A673 (cell line): ENCODE measurements around the gene DPEP3.

Source experiments
- CTCF ChIP-seq: fragments of 300-800, 200-600 bp; sonication (generic); conservative IDR thresholded peaks from 2 replicates; pipeline ENCODE4 v1.5.1; 2017; ENCODE audit warnings: low read depth, mild to moderate bottlenecking, antibody characterized with exemption, low read length, moderate library complexity, mixed read lengths
- EZH2 ChIP-seq: fragments of 200-600 bp; sonication (generic); IDR thresholded peaks from 2 replicates; pipeline ENCODE4 v1.6.1; 2017; ENCODE audit warnings: borderline replicate concordance, low read depth, mild to moderate bottlenecking, mixed read lengths, antibody characterized with exemption, low read length; ENCODE audit not compliant: poor library complexity, severe bottlenecking

- TF ChIP-seq CTCF = no peak
- TF ChIP-seq EZH2 = no peak
These were observed 47.8 kb downstream of the DPEP3 start for GRCh38 chr16:67932462-67932840.
